Measurements from ENCODE around the gene METTL1. TPM values are rescaled to one million over a fixed set of nuclear protein-coding genes. Genes with fewer than 3 reads are reported as not detected.
A peak's percentile ranks its signal among the peaks of the same experiment; 100 is the strongest.

METTL1 gene
- total and polyA plus RNA-seq, 9 of the 15 experiments (the other 6 are each of a cell fraction or from before 2014, with no cell fraction given), result 12.6 to 65.9 (median 39.2) TPM

DNA sequence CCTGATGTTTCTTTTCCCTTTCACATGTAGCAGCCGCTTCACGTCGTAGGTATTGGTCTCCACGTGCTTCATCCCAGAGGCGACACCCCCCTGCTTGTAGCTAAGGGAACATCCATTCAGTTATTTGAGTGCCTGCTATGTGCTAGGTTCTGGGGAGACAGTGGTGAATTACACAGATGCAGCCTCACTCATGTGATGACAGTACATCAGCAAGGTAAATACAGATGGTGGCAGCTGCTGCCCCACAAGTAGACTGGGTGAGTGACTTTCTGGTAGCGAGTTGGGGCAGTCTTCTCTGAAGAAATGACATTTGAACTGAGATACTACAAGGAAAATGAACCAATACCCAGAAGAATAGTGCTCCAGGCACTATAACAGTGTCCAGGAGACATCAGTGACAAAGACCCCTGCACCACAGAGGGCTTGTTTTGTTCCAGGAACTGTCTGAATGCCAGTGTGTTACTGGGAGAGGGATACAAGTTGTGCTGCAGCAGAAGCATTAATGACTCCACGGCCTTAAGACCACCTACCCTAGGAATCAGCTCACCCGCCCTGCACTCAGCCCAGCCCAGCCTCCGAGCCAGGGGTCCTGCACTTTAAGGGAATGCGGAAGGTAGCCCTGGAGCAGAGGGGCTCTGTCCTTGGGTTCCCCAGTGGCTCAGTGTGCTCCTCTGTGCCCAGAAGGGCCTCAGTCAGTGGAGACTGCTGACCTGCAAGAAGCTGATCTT lies 39.3 kb upstream of the METTL1 start:
- DNase-seq (ENCODE audit: extremely low read depth in 1 of 4, low spot score in 3 of 4), result no peak
- Histone ChIP-seq H4K20me1 (replicated peaks; ENCODE audit: control insufficient read depth, insufficient read depth, low read length) (no peaks in the 10 kb centered on the region), H3K9me1 (ENCODE audit: control insufficient read depth, insufficient read depth, low read length) (peaks cover 6% of the 10 kb centered on the region), H3K27ac (ENCODE audit: extremely low read depth, low read depth, low read length) (no peak overlapping the region), H3K79me2 (ENCODE audit: control insufficient read depth, insufficient read depth, low read length) (no peaks in the 10 kb centered on the region), H3K9me3 (replicated peaks; ENCODE audit: control insufficient read depth, insufficient read depth, low read depth, low read length) (no peaks in the 10 kb centered on the region), H3K36me3 (ENCODE audit: control insufficient read depth, insufficient read depth, low read length) (peaks cover 5% of the 10 kb centered on the region; the same call in 2 of the 3 replicates), H3K9ac (ENCODE audit: insufficient read depth in 1 of 2, low read depth in 2 of 2, low read length in 2 of 2) (peak overlapping the region in 1 of 2 experiments; percentile 72; a peak in 2 of 4 replicates), H3K4me1 (replicated peaks in 1 of 2; ENCODE audit: control insufficient read depth in 2 of 2, insufficient read depth in 2 of 2, low read length in 2 of 2) (peaks cover 9 to 12% of the 10 kb centered on the region in 2 experiments; a peak in 3 of 5 replicates), H3K27me3 (ENCODE audit: control insufficient read depth in 2 of 2, insufficient read depth in 2 of 2, low read length in 2 of 2) (no peaks in the 10 kb centered on the region), H2AFZ (ENCODE audit: low read depth, low read length) (peak overlapping the region; percentile 60; the same call in 1 of the 2 replicates), H3K4me3 (no peak overlapping the region), H3K4me2 (ENCODE audit: insufficient read depth, low read length) (no peak overlapping the region)
- FAIRE-seq, result no peak
- in situ Hi-C loops (cut with MboI), result no loop called here
- no peak for ATAC-seq
- ChIA-PET POLR2A (interaction anchor here (0.7 to 3.3 kb wide), 7 partner anchors 8 to 23 kb away, joined by 3 to 21 read pairs (median 5); no protein-coding TSS in a partner anchor), CTCF (ENCODE audit: low intra/inter-chr PET ratio) (interaction anchor here (1.3 kb wide), 1 partner anchor 94 kb away, joined by 3 read pairs; no protein-coding TSS in a partner anchor)
- 63% methylated on average over 10 of the region's 10 CpGs for WGBS (ENCODE audit: insufficient coverage, low coverage, missing lambda C conversion rate)
- intact Hi-C loops (cut with micrococcal nuclease), result no loop called here
- BruUV-seq (replicated peaks), result no TSS peak
- TF ChIP-seq, protein P1, sequence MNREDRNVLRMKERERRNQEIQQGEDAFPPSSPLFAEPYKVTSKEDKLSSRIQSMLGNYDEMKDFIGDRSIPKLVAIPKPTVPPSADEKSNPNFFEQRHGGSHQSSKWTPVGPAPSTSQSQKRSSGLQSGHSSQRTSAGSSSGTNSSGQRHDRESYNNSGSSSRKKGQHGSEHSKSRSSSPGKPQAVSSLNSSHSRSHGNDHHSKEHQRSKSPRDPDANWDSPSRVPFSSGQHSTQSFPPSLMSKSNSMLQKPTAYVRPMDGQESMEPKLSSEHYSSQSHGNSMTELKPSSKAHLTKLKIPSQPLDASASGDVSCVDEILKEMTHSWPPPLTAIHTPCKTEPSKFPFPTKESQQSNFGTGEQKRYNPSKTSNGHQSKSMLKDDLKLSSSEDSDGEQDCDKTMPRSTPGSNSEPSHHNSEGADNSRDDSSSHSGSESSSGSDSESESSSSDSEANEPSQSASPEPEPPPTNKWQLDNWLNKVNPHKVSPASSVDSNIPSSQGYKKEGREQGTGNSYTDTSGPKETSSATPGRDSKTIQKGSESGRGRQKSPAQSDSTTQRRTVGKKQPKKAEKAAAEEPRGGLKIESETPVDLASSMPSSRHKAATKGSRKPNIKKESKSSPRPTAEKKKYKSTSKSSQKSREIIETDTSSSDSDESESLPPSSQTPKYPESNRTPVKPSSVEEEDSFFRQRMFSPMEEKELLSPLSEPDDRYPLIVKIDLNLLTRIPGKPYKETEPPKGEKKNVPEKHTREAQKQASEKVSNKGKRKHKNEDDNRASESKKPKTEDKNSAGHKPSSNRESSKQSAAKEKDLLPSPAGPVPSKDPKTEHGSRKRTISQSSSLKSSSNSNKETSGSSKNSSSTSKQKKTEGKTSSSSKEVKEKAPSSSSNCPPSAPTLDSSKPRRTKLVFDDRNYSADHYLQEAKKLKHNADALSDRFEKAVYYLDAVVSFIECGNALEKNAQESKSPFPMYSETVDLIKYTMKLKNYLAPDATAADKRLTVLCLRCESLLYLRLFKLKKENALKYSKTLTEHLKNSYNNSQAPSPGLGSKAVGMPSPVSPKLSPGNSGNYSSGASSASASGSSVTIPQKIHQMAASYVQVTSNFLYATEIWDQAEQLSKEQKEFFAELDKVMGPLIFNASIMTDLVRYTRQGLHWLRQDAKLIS (CRISPR knock-in tag; IDR thresholded peaks at IDR 0.05), result no peak
- TF ChIP-seq PRPF4 (IDR thresholded peaks at IDR 0.05; ENCODE audit: insufficient read depth, low read depth, low read length, poor library complexity, severe bottlenecking), result no peak
- TF ChIP-seq ILK (tag; IDR thresholded peaks at IDR 0.05; ENCODE audit: borderline replicate concordance, low read depth), result no peak
- no peak for TF ChIP-seq ZNF12 (CRISPR knock-in tag; IDR thresholded peaks at IDR 0.05)
- TF ChIP-seq ZNF644 (tag; IDR thresholded peaks at IDR 0.05; ENCODE audit: low read depth), result no peak
- TF ChIP-seq, protein P2, sequence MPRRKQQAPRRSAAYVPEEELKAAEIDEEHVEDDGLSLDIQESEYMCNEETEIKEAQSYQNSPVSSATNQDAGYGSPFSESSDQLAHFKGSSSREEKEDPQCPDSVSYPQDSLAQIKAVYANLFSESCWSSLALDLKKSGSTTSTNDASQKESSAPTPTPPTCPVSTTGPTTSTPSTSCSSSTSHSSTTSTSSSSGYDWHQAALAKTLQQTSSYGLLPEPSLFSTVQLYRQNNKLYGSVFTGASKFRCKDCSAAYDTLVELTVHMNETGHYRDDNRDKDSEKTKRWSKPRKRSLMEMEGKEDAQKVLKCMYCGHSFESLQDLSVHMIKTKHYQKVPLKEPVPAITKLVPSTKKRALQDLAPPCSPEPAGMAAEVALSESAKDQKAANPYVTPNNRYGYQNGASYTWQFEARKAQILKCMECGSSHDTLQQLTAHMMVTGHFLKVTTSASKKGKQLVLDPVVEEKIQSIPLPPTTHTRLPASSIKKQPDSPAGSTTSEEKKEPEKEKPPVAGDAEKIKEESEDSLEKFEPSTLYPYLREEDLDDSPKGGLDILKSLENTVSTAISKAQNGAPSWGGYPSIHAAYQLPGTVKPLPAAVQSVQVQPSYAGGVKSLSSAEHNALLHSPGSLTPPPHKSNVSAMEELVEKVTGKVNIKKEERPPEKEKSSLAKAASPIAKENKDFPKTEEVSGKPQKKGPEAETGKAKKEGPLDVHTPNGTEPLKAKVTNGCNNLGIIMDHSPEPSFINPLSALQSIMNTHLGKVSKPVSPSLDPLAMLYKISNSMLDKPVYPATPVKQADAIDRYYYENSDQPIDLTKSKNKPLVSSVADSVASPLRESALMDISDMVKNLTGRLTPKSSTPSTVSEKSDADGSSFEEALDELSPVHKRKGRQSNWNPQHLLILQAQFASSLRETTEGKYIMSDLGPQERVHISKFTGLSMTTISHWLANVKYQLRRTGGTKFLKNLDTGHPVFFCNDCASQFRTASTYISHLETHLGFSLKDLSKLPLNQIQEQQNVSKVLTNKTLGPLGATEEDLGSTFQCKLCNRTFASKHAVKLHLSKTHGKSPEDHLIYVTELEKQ (CRISPR knock-in tag; IDR thresholded peaks at IDR 0.05), result no peak

Data from K562 (cell line).